Bronchial epithelial cell (primary cell): ENCODE results near the gene SPRR2G. TPM values are rescaled to one million over a fixed set of nuclear protein-coding genes. Genes with fewer than 3 reads are reported as not detected.
"Not testable (repeated sequence)": the region's sequence is repeated elsewhere in the genome, so short reads cannot be mapped to it uniquely, and the experiment has no call there.

ENCODE experiments used
- DNase-seq: peaks from one replicate; pipeline ENCODE4 v3.0.0-alpha.2; 2010; ENCODE audit warnings: low read depth
- FAIRE-seq: peaks from 2 replicates; lab custom pipeline; 2011; peaks lifted over from hg19 to GRCh38; lab: Jason Lieb, UNC
- H3K27me3 ChIP-seq: 2 replicates; pipeline ENCODE4 v1.5.1; 2011; ENCODE audit warnings: low read length; ENCODE audit not compliant: control insufficient read depth, insufficient read depth
- H3K36me3 ChIP-seq: 2 replicates; pipeline ENCODE4 v1.5.1; 2011; ENCODE audit warnings: low read length; ENCODE audit not compliant: control insufficient read depth, insufficient read depth
- H3K4me3 ChIP-seq: 2 replicates; pipeline ENCODE4 v1.5.1; 2011; ENCODE audit warnings: mild to moderate bottlenecking, low read depth, low read length, control low read depth
- CTCF ChIP-seq: IDR thresholded peaks from 2 replicates; pipeline ENCODE4 v1.5.1; 2011; ENCODE audit warnings: mild to moderate bottlenecking, moderate library complexity, low read length, control low read depth, inconsistent platforms; ENCODE audit not compliant: insufficient read depth, severe bottlenecking
- total RNA-seq: library from RNA; depleted of rRNA; stranded (reverse); fragments of >200 nt; gene quantifications from 2 replicates; pipeline ENCODE4 v1.2.1, GENCODE V29; 2014

Gene SPRR2G
- total RNA-seq, 1 donor from 2014 or later = not detected

GRCh38 chr1:153141377-153141776, 9.3 kb downstream of the SPRR2G start:
- TF ChIP-seq CTCF = no peak
- Histone ChIP-seq H3K36me3 (no peaks in the 10 kb centered on the region), H3K4me3 (no peak overlapping the region), H3K27me3 (no peaks in the 10 kb centered on the region)
- no peak for FAIRE-seq
- DNase-seq = peak; percentile 52

GRCh38 chr1:153140484-153140883, 10.2 kb downstream of the SPRR2G start:
- no peak overlapping the region for H3K4me3 ChIP-seq

GRCh38 chr1:153133743-153134142, 16.9 kb downstream of the SPRR2G start:
- DNase-seq (no peak), FAIRE-seq (peak; percentile 32)
- Histone ChIP-seq H3K27me3 (no peaks in the 10 kb centered on the region), H3K4me3 (no peak overlapping the region), H3K36me3 (no peaks in the 10 kb centered on the region)
- no peak for TF ChIP-seq CTCF

More at GRCh38 chr1:153140484-153140883, 10.2 kb downstream of the SPRR2G start:
- DNase-seq (no peak), FAIRE-seq (no peak)
- no peak for TF ChIP-seq CTCF
- no peaks in the 10 kb centered on the region for H3K36me3 ChIP-seq
- H3K27me3 ChIP-seq = no peaks in the 10 kb centered on the region

GRCh38 chr1:153133267-153133666, 17.4 kb downstream of the SPRR2G start:
- no peak for DNase-seq
- TF ChIP-seq CTCF = no peak
- Histone ChIP-seq H3K36me3 (no peaks in the 10 kb centered on the region), H3K27me3 (no peaks in the 10 kb centered on the region), H3K4me3 (no peak overlapping the region)
- no peak for FAIRE-seq

- not testable (repeated sequence) for DNase-seq, H3K36me3 ChIP-seq, FAIRE-seq, H3K27me3 ChIP-seq, H3K4me3 ChIP-seq
These were observed 22.0 kb downstream of the SPRR2G start for GRCh38 chr1:153128688-153129087.

- FAIRE-seq (no peak), DNase-seq (peak; percentile 55)
- Histone ChIP-seq H3K27me3 (no peaks in the 10 kb centered on the region), H3K4me3 (no peak overlapping the region), H3K36me3 (no peaks in the 10 kb centered on the region)
- no peak for TF ChIP-seq CTCF
These were observed 23.4 kb downstream of the SPRR2G start for GRCh38 chr1:153127296-153127695.
